A549 (cell line): Measurements from ENCODE around the gene TBC1D2B. TPM values are rescaled to one million over a fixed set of nuclear protein-coding genes. Genes with fewer than 3 reads are reported as not detected.
A peak's percentile ranks its signal among the peaks of the same experiment; 100 is the strongest.
"Not testable (repeated sequence)": the region's sequence is repeated elsewhere in the genome, so short reads cannot be mapped to it uniquely, and the experiment has no call there.

Source experiments
- ATAC-seq, 2 experiments: fragments of 200-7000 bp in 1 of 2; fragments of >200 bp in 1 of 2; cut with Nextera tagmentation in 1 of 2; cut with Tn5 transposase in 1 of 2; 3 replicates each; pipeline versions ENCODE4 v1.8.0 to v1.9.1; 2018 to 2020; ENCODE audit warnings: mild to moderate bottlenecking in 1 of 2, moderate library complexity in 1 of 2
- CTCF ChIA-PET: fragments of 300-600 bp; sonication (Branson Sonifier 250); formaldehyde crosslinking; extraction: SDS; loops from one replicate; lab custom pipeline; 2021; ENCODE audit warnings: antibody characterized with exemption, inconsistent platforms; lab: Yijun Ruan, JAX
- POLR2A ChIA-PET: fragments of 350-600 bp; formaldehyde crosslinking; extraction: SDS; loops from one replicate; lab custom pipeline; 2021; ENCODE audit warnings: antibody characterized with exemption, inconsistent platforms; lab: Yijun Ruan, JAX
- DNase-seq, 2 experiments: peaks; one replicate each; pipeline versions ENCODE4 v3.0.0 to v3.0.0-alpha.2; 2011 to 2016; ENCODE audit warnings: low read depth in 1 of 2, low spot score in 1 of 2
- FAIRE-seq: peaks from 2 replicates; lab custom pipeline; 2011; peaks lifted over from hg19 to GRCh38; lab: Jason Lieb, UNC
- H3K27ac ChIP-seq, 2 experiments: fragments of >200 bp; sonication (Bioruptor Twin); formaldehyde crosslinking; 3 replicates each; pipeline ENCODE4 v1.5.1; 2016 to 2017
- H3K4me1 ChIP-seq: fragments of >200 bp; sonication (Bioruptor Twin); formaldehyde crosslinking; 3 replicates; pipeline ENCODE4 v1.6.1; 2016
- H3K4me2 ChIP-seq: fragments of >200 bp; sonication (Bioruptor Twin); formaldehyde crosslinking; 3 replicates; pipeline ENCODE4 v1.6.1; 2016
- H3K4me3 ChIP-seq: fragments of >200 bp; sonication (Bioruptor Twin); formaldehyde crosslinking; 3 replicates; pipeline ENCODE4 v1.5.1; 2016
- H3K9me3 ChIP-seq: fragments of >200 bp; sonication (Bioruptor Twin); formaldehyde crosslinking; 3 replicates; pipeline ENCODE4 v1.6.1; 2016
- BHLHE40 ChIP-seq: IDR thresholded peaks from 2 replicates; pipeline ENCODE4 v1.6.1; 2012; ENCODE audit warnings: low read depth, low read length, inconsistent platforms
- CBX2 ChIP-seq: fragments of 200-600 bp; sonication (generic); IDR thresholded peaks from 2 replicates; pipeline ENCODE4 v1.6.1; 2016; ENCODE audit warnings: low read depth, mild to moderate bottlenecking, borderline replicate concordance
- CEBPB ChIP-seq, 2 experiments: fragments of >200 bp in 1 of 2; sonication (Bioruptor Twin) in 1 of 2; formaldehyde crosslinking in 1 of 2; IDR thresholded peaks; 2 replicates each; pipeline ENCODE4 v1.6.1; 2012 to 2016
- CHD4 ChIP-seq: fragments of 200-600 bp; sonication (generic); IDR thresholded peaks from 2 replicates; pipeline ENCODE4 v1.6.1; 2016; ENCODE audit warnings: antibody characterized with exemption, mild to moderate bottlenecking, borderline replicate concordance
- CTCF ChIP-seq: fragments of >200 bp; sonication (Bioruptor Twin); formaldehyde crosslinking; IDR thresholded peaks from 3 replicates; pipeline ENCODE4 v1.5.1; 2016
- E2F6 ChIP-seq: IDR thresholded peaks from 2 replicates; pipeline ENCODE4 v1.6.1; 2012; ENCODE audit warnings: low read depth, borderline replicate concordance
- EHF ChIP-seq: fragments of 250-450 bp; sonication (Bioruptor Pico); IDR thresholded peaks from 2 replicates; pipeline ENCODE4 v1.5.0; 2020; ENCODE audit warnings: mild to moderate bottlenecking
- ESRRA ChIP-seq: fragments of 150-350 bp; IDR thresholded peaks from 2 replicates; pipeline ENCODE4 v1.6.1; 2014; ENCODE audit warnings: mild to moderate bottlenecking, low read length, borderline replicate concordance
- FOXS1 ChIP-seq: fragments of 250-450 bp; sonication (Bioruptor Pico); IDR thresholded peaks from 2 replicates; pipeline ENCODE4 v1.5.0; 2020; ENCODE audit warnings: mild to moderate bottlenecking, moderate library complexity
- GATA3 ChIP-seq: IDR thresholded peaks from 2 replicates; pipeline ENCODE4 v1.6.1; 2012; ENCODE audit warnings: borderline replicate concordance
- HES2 ChIP-seq: fragments of >200 bp; sonication (Bioruptor Twin); formaldehyde crosslinking; IDR thresholded peaks from 2 replicates; pipeline ENCODE4 v1.6.1; 2016
- HOXA7 ChIP-seq: fragments of 250-450 bp; sonication (Bioruptor Pico); IDR thresholded peaks from 2 replicates; pipeline ENCODE4 v1.5.0; 2020; ENCODE audit warnings: mild to moderate bottlenecking, moderate library complexity
- JUNB ChIP-seq: fragments of >200 bp; sonication (Bioruptor Twin); formaldehyde crosslinking; IDR thresholded peaks from 2 replicates; pipeline ENCODE4 v1.6.1; 2016
- MYC ChIP-seq: IDR thresholded peaks from 2 replicates; pipeline ENCODE4 v1.6.1; 2012; ENCODE audit warnings: mild to moderate bottlenecking, inconsistent platforms, low read length, improper control_type of control experiment, borderline replicate concordance
- NFE2L2 ChIP-seq: fragments of 150-350 bp; conservative IDR thresholded peaks from 2 replicates; pipeline ENCODE4 v1.6.1; 2014; ENCODE audit warnings: low read length
- NPAS2 ChIP-seq: fragments of 250-450 bp; sonication (Bioruptor Pico); IDR thresholded peaks from 2 replicates; pipeline ENCODE4 v1.8.0; 2022; ENCODE audit warnings: mild to moderate bottlenecking, moderate library complexity, borderline replicate concordance
- POLR2AphosphoS2 ChIP-seq: conservative IDR thresholded peaks from 2 replicates; pipeline ENCODE4 v1.6.1; 2012; ENCODE audit warnings: low read length, improper control_type of control experiment, inconsistent platforms
- RAD21 ChIP-seq, 2 experiments: fragments of >200 bp in 1 of 2; sonication (Bioruptor Twin) in 1 of 2; formaldehyde crosslinking in 1 of 2; IDR thresholded peaks in 1 of 2; conservative IDR thresholded peaks in 1 of 2; 2 replicates in 1 of 2; 3 replicates in 1 of 2; pipeline ENCODE4 v1.6.1; 2012 to 2018; ENCODE audit warnings: inconsistent platforms in 1 of 2
- SMC3 ChIP-seq: fragments of >200 bp; sonication (Bioruptor Twin); formaldehyde crosslinking; IDR thresholded peaks from 3 replicates; pipeline ENCODE4 v1.6.1; 2018; ENCODE audit warnings: inconsistent platforms
- TFCP2L1 ChIP-seq: fragments of 250-450 bp; sonication (Bioruptor Pico); IDR thresholded peaks from 2 replicates; pipeline ENCODE4 v1.5.0; 2021; ENCODE audit warnings: mild to moderate bottlenecking
- TP53 ChIP-seq: fragments of 250-450 bp; sonication (Bioruptor Pico); IDR thresholded peaks from 2 replicates; pipeline ENCODE4 v1.5.0; 2021; ENCODE audit warnings: mild to moderate bottlenecking, moderate library complexity
- ZSCAN20 ChIP-seq: fragments of 250-450 bp; sonication (Bioruptor Pico); IDR thresholded peaks from 2 replicates; pipeline ENCODE4 v1.8.0; 2022; ENCODE audit warnings: mild to moderate bottlenecking, moderate library complexity
- WGBS: methylation state at CpG from one replicate; pipeline ENCODE4 v1.1.6; 2017; ENCODE audit errors: missing lambda C conversion rate; 5-methylcytosine and 5-hydroxymethylcytosine counted together
- polyA plus RNA-seq, 4 experiments: library from polyadenylated mRNA; depleted of rRNA in 3 of 4; stranded (reverse); fragments of >200 nt; fragmentation: RNase III in 1 of 4; extraction: RNeasy Plus Mini Kit Qiagen cat#74134 plus additional on column Dnase treatment in 1 of 4; gene quantifications; 2 replicates in 3 of 4; 3 replicates in 1 of 4; pipeline ENCODE4 v1.2.3, GENCODE V29; 2011 to 2017

Gene TBC1D2B
- polyA plus RNA-seq, 2 of the 4 experiments (the other 2 are of a cell fraction): 13.6 to 13.9 TPM

- no peak for TF ChIP-seq HES2
- no peak for TF ChIP-seq ZSCAN20 (CRISPR knock-in tag)
These were observed 108.5 kb downstream of the TBC1D2B start (continued) for GRCh38 chr15:77969055-77969454.

- DNase-seq (no peak), FAIRE-seq (no peak)
These were observed 109.7 kb downstream of the TBC1D2B start for GRCh38 chr15:77967798-77968197.

GRCh38 chr15:77967235-77967615 lies 110.3 kb downstream of the TBC1D2B start:
- not testable (repeated sequence) for FAIRE-seq, H3K4me3 ChIP-seq
- ATAC-seq: peak in 1 of 2 experiments; percentile 42; a peak in 1 of 6 replicates

More at GRCh38 chr15:77967798-77968197, 109.7 kb downstream of the TBC1D2B start:
- no peak overlapping the region for H3K4me3 ChIP-seq
- 31% methylated on average over 1 of the region's 1 CpG for WGBS
- ChIA-PET CTCF (interaction anchor here (0.9 to 6.9 kb wide), 19 partner anchors 10 to 773 kb away, joined by 3 to 246 read pairs (median 7); no protein-coding TSS in a partner anchor), POLR2A (no interaction called here)
- no peaks in the 10 kb centered on the region for H3K4me1 ChIP-seq
- no peak overlapping the region for H3K4me2 ChIP-seq
- no peak for ATAC-seq
- H3K27ac ChIP-seq: no peak overlapping the region
- TF ChIP-seq HOXA7 (CRISPR knock-in tag): no peak
- no peak for TF ChIP-seq CHD4
- no peak for TF ChIP-seq EHF (CRISPR knock-in tag)
- TF ChIP-seq JUNB: no peak
- TF ChIP-seq FOXS1: no peak
- TF ChIP-seq NFE2L2: no peak
- TF ChIP-seq MYC: no peak
- no peak for TF ChIP-seq ESRRA
- no peak for TF ChIP-seq CEBPB (IDR thresholded peaks at IDR 0.05)
- TF ChIP-seq TFCP2L1 (CRISPR knock-in tag): no peak
- no peak for TF ChIP-seq BHLHE40
- no peak for TF ChIP-seq NPAS2 (CRISPR knock-in tag)
- TF ChIP-seq TP53: no peak
- TF ChIP-seq POLR2AphosphoS2: no peak
- TF ChIP-seq CBX2: no peak
- TF ChIP-seq E2F6: no peak
- TF ChIP-seq, all 56 proteins: peak for 0
- peaks cover 8% of the 10 kb centered on the region; the same call in 2 of the 3 replicates for H3K9me3 ChIP-seq

GRCh38 chr15:77966540-77967234 lies 110.8 kb downstream of the TBC1D2B start:
- TF ChIP-seq SMC3: peak; percentile 74
- no peak for TF ChIP-seq NPAS2 (CRISPR knock-in tag)
- peak; percentile 94 for TF ChIP-seq CTCF
- TF ChIP-seq GATA3: peak; percentile 72; the same call in 1 of the 2 replicates
- TF ChIP-seq RAD21 (conservative IDR thresholded peaks at IDR 0.05 in 1 of 2, IDR thresholded peaks at IDR 0.05 in 1 of 2): peak; percentile 92 to 94
- Histone ChIP-seq H3K4me1 (no peaks in the 10 kb centered on the region), H3K4me3 (no peak overlapping the region), H3K4me2 (no peak overlapping the region), H3K9me3 (peaks cover 8% of the 10 kb centered on the region; the same call in 2 of the 3 replicates), H3K27ac (no peak overlapping the region)
- CTCF ChIA-PET: interaction anchor here (0.7 to 6.9 kb wide), 46 partner anchors 9 to 775 kb away, joined by 3 to 246 read pairs (median 4); no protein-coding TSS in a partner anchor
- ATAC-seq (peak; percentile 92 to 99), DNase-seq (peak; percentile 65 to 92), FAIRE-seq (no peak)
- POLR2A ChIA-PET: no interaction called here
- WGBS: 3% methylated on average over 4 of the region's 4 CpGs

More at GRCh38 chr15:77967235-77967615, 110.3 kb downstream of the TBC1D2B start:
- H3K4me2 ChIP-seq, H3K27ac ChIP-seq, H3K9me3 ChIP-seq, H3K4me1 ChIP-seq, POLR2A ChIA-PET, DNase-seq: not testable (repeated sequence)
- WGBS: 50% methylated on average over 5 of the region's 5 CpGs
- CTCF ChIA-PET: interaction anchor here (0.7 to 6.9 kb wide), 36 partner anchors 9 to 774 kb away, joined by 3 to 246 read pairs (median 5); no protein-coding TSS in a partner anchor
